Measurements from ENCODE around the gene ABLIM2. TPM values are rescaled to one million over a fixed set of nuclear protein-coding genes. Genes with fewer than 3 reads are reported as not detected.

Gene ABLIM2
- total and polyA plus RNA-seq, 2 of the 4 experiments (the other 2 are of a cell fraction) = under 0.01 to 0.10 TPM

DNA sequence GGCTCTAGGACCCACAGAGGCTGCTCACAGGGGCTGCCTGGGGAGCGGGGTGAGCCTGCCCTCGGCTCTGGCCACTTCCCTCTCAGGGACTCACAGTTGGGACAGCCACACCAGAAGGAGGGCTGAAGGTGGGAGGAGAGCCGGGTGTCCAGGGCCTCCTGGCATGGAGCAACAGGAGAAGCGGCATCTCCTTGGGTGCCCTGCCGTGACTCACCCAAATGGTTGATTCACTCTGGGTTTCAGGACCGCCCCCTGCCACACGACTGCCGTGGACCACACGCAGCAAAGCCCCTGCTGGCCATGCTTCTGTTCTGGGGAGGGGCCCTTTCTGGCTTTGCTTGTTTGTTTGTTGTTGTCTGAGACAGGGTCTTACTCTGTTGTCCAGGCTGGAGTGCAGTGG lies 132.9 kb downstream of the ABLIM2 start:
- 63% methylated on average over 3 of the region's 9 CpGs; no CpG with 5 or more reads in 1 of the 2 experiments for WGBS, 2 experiments (ENCODE audit: extremely low coverage in 2 of 2, insufficient read length in 1 of 2)
- dilution Hi-C loops (cut with HindIII; ENCODE audit: low sequenced_read_pairs, unreplicated experiment) = no loop called here
- H3K9me1 ChIP-seq (ENCODE audit: insufficient read depth, low read length) = no peaks in the 10 kb centered on the region
- POLR2A ChIA-PET (ENCODE audit: unreplicated experiment) = no interaction called here
- CTCF ChIA-PET = no interaction called here
- H2AK9ac ChIP-seq (replicated peaks; ENCODE audit: low read depth, low read length, poor library complexity) = no peak overlapping the region
- H2BK20ac ChIP-seq (ENCODE audit: low read depth, low read length) = no peak overlapping the region
- no peak overlapping the region for H2BK15ac ChIP-seq (ENCODE audit: low read depth, low read length)
- no peak for ATAC-seq (ENCODE audit: low read depth)
- no peak overlapping the region for H3K14ac ChIP-seq (replicated peaks; ENCODE audit: low read depth, low read length)
- TF ChIP-seq POLR2A (IDR thresholded peaks at IDR 0.05; ENCODE audit: low read depth, low read length) = no peak
- H3K56ac ChIP-seq (ENCODE audit: extremely low read depth, insufficient read depth, low read length) = no peak overlapping the region
- no peak overlapping the region for H3K4ac ChIP-seq (ENCODE audit: low read depth, low read length)
- no peaks in the 10 kb centered on the region; the same call in 1 of the 2 replicates for H3K9me3 ChIP-seq (ENCODE audit: control insufficient read depth, insufficient read depth, low read length)
- no peak overlapping the region for H3K4me2 ChIP-seq (ENCODE audit: low read depth, low read length)
- intact Hi-C loops (cut with micrococcal nuclease) = no loop called here
- no peak overlapping the region for H4K8ac ChIP-seq (ENCODE audit: low read depth in 2 of 2, low read length in 2 of 2)
- no TSS peak for BruUV-seq (replicated peaks)
- H2AFZ ChIP-seq (replicated peaks; ENCODE audit: low read length, poor library complexity) = no peak overlapping the region
- H2AK5ac ChIP-seq (ENCODE audit: low read depth, low read length) = no peak overlapping the region
- no peaks in the 10 kb centered on the region for H3K4me1 ChIP-seq (ENCODE audit: control insufficient read depth, insufficient read depth, low read length)
- H2BK120ac ChIP-seq (ENCODE audit: low read depth, low read length) = no peak overlapping the region
- no peaks in the 10 kb centered on the region for H4K20me1 ChIP-seq (ENCODE audit: insufficient read depth, low read length)
- H3K79me1 ChIP-seq (ENCODE audit: low read depth in 1 of 2, low read length in 2 of 2) = no peaks in the 10 kb centered on the region
- H3K9ac ChIP-seq (ENCODE audit: low read depth, low read length) = no peak overlapping the region
- no peak overlapping the region for H4K91ac ChIP-seq (ENCODE audit: insufficient read depth, low read depth, low read length)
- no peak for DNase-seq
- H3K23ac ChIP-seq (ENCODE audit: low read depth, low read length) = no peak overlapping the region
- no peak overlapping the region for H4K5ac ChIP-seq (ENCODE audit: low read depth, low read length)
- H3K27ac ChIP-seq (ENCODE audit: insufficient read depth, low read length) = no peak overlapping the region
- H3K27me3 ChIP-seq (ENCODE audit: control insufficient read depth, insufficient read depth, low read length) = peaks cover 65% of the 10 kb centered on the region
- H2BK5ac ChIP-seq (ENCODE audit: low read depth, low read length, poor library complexity, severe bottlenecking) = no peak overlapping the region
- in situ Hi-C loops (cut with MboI; ENCODE audit: low sequenced_read_pairs) = no loop called here
- H3K4me3 ChIP-seq (ENCODE audit: insufficient read depth, low read depth, low read length) = no peak overlapping the region
- H3K36me3 ChIP-seq (ENCODE audit: control insufficient read depth, insufficient read depth, low read length) = no peaks in the 10 kb centered on the region
- H3K18ac ChIP-seq (ENCODE audit: low read depth, low read length) = no peak overlapping the region
